Activated T-cell treated with anti-CD3 and anti-CD28 coated beads for 4 hours (primary cell): ENCODE measurements around the gene STPG2.

Experiments
- DNase-seq: peaks from one replicate; pipeline ENCODE4 v3.0.0-alpha.2; 2020

Gene STPG2

GRCh38 chr4:98092833-98093439 is 50.3 kb downstream of the STPG2 start:
- DNase-seq, result no peak

GRCh38 chr4:98081936-98082335 is 61.3 kb downstream of the STPG2 start:
- no peak for DNase-seq

GRCh38 chr4:98068495-98068894 is 74.8 kb downstream of the STPG2 start:
- no peak for DNase-seq

- no peak for DNase-seq
Measured at GRCh38 chr4:98055800-98056501, 87.3 kb downstream of the STPG2 start.

GRCh38 chr4:98046665-98047064 is 96.6 kb downstream of the STPG2 start:
- no peak for DNase-seq

GRCh38 chr4:98030059-98030458 is 113.2 kb downstream of the STPG2 start:
- DNase-seq, result no peak

DNA sequence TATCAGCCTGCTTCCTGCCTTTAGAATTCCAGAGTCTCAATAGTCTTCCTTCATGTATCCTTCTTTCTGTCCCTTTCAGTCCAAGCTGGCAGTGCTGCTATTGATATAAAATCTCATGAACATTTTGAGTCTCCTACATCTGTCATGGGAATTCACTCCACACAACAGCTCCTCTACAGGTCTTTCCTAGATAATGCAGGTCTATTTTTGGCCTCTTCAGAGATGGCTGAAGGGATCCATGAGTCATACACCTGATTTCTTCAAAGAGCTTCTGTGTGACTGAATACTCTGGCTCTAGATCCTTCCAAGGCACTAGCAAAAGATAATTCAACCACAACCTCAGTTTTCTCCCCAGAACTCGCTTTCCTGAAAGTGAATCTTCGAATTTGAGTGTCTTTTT is 115.4 kb downstream of the STPG2 start:
- DNase-seq, result no peak

DNA sequence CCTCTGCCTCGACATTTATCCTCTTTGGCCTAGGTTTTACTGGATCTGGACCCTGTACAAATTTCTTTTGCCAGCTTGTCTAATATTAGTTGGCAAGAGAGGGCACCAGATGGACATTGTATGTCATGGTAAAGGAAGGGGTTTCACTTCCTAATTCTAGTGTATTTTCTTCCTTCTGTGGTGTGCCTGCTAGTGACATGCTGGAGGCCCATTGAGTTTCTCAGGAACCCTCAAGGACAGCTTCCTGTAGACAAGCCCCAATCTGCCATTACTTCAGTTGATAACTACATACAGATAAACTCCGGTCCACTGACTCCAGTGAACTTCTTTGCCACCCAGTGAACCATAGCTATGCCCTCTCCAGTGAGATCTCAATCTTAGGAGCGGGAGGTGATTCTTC is 116.9 kb downstream of the STPG2 start:
- no peak for DNase-seq

- DNase-seq, result no peak
Measured at GRCh38 chr4:98006814-98007412, 136.4 kb downstream of the STPG2 start.

DNA sequence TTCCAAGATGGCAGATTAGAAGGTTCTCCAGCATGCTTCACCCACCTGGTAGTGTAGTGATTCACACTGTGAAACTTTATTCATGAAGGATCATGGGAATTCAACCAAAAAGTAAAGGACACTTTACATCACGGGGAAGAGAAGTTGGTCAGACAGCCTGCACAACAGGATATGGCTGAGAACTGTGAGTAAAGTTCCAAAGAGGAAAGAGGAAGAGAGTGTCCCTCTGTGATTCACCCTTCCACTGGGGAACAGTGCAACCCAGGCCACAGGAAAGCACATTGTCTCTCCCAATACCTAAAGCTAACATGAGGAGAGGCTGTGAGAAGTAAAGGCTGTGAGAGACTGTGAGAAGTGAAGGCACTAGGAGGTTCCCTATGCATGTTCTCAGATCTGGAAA is 137.2 kb downstream of the STPG2 start:
- DNase-seq, result no peak

GRCh38 chr4:98000940-98001339 is 142.3 kb downstream of the STPG2 start:
- DNase-seq, result no peak

DNA sequence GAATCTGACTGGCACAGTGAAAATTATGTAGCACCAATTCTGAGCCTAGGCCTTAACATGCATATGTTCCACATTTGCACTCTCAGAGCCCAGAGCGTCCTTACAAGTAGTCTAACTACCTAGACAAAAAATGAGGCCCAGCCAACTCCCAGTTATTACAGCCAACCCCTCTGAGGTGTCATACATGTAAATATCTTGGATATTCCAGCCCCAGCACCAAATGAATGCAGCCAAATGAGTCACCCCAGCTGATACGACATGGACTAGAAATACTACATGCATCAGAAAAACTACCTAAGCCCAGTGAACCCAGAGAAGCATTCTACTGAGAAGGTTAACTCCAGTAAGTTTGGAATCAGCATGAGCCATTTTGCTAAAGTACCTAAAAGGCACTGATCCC is 145.1 kb downstream of the STPG2 start:
- DNase-seq, result no peak

- DNase-seq, result no peak
Measured at GRCh38 chr4:97994765-97995465, 148.4 kb downstream of the STPG2 start.

DNA sequence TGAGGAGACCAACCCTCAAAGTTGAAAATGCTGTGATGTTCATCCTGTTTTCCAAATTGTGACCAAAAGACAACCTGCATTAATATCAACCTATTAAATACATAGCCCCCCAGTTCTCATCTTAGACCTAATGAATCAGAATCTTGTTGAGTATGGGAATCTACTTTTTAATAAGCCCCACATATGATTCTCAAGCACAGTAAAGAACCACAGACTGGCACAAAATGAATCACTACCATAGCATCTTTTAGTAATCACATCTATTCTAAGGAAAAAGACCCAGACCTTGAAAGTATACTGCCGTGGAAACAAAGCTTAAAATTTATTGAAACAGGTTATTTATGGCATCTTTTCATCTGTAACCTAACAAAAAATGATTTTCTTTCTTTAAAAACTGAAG is 152.9 kb downstream of the STPG2 start:
- no peak for DNase-seq

DNA sequence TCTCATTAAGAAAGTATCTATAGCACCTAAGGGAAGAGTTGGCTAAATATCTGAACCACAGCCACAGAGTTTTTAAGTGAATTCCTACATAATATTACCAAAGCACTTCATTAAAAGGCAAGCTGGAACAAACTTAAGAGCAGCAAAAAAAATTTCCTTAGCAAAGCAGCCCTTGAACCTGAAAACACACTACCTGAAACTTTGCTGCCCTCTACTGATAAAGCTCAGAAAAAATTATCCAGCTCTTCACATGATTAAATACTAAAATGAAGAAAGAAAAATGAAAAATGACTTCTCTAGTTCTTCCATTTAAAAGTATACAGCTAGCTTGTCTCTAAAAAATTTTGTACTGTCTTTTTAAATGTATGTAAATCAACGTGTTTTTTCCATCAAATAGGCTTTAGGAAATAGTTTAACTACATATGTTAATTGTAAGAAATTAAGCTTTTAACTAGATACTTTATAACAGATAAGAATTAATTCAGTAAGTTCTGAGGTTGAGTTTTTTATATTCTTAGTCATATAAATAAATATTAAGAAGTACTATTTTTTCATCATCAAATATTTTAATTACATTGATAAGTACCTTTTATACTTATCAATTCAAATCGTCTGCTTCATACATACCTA is 156.1 kb downstream of the STPG2 start:
- DNase-seq, result no peak

DNA sequence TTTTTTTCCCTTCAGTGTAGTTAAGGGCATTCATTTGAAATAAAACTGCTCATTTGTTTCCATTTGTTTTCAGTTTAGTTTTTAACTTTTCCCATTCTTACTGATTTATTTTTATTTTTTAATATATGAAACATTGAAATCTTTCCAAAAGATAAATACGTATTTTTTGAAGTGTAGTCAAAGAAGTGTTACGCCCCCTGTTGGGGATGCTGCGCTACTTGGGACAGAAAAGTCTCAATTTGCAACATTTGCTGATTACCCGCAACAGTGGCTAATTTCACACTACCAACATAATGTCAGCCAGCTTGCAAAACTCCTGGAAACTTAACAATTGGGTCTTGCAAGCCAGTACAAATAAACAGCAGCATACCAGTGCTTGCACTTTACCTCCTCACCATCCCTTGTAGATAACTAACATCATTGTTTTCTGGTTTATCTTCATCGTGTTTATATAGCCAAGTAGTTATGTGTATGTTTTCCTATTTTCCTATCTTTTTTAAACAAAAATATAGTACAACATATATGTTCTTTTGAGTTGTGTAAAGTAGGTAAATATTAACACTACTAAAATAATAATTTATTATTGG is 158.6 kb downstream of the STPG2 start:
- DNase-seq, result no peak

DNA sequence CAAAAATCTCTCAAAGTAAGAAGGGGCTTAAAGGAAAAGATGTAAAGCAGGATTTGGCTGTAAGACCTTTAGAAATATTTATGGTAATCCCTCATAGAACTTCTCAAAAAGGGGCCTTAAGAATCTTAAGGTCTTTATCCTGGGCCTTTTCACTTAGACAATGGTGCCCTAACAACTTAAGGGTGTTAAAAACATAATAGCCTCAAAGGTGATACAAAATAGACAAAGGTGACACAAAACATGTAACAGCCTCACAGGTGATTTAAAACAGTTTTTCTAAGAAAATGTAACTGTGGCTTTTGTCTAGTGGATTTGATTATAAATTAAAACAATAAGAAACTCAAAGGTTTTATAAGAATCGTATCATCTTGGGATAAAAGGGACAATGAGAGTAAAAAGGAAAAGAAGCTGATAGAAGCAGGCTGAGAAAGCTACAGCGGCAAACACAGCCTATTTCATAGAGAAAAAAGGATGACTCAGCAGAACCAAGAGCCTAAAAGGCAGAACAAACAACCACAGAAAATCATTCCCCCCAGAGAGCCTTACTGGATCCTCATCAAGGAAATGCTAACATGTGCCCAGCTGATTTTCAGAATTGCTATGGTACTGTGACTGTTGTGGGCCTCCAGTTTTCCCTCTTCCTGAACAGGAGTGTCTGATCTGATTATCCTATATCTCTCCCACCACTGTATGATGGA is 164.3 kb downstream of the STPG2 start:
- DNase-seq, result no peak

DNA sequence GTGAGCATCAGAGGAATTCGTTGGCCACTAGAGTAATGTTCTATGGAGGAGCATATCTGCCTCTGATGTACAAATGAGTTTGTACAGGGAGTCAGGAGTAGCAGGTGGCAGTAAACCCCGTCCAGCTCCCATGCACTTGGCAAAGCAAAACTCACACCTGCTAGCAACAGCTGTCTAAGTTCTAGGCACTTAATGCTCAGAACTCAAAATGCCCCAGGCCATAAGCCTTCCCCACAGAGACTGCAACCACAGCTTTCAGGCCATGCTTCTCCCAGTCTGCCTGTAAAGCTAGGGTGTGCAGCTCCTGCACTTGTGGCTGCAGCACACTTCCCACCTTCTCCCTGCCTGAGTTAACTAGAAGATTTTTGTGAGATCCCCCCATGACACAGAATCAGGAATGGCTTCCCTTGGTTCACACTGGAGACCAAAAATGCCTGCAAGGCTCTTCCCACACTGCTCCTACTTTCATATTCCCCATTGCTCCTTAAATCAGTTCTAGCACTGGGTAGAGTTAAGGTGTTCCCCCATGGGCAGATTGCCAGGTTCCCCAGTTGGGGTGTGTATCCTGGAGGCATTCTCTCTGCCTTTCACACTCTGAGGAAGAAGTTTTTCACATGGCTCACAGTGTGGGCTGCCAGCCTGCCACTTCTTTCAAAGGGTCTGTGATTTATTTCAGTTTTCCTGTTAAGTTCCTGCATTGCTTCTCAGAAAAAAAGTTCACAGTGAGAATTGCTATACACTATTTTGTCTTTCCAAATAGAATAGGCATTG is 189.9 kb downstream of the STPG2 start:
- no peak for DNase-seq

GRCh38 chr4:97952763-97953162 is 190.5 kb downstream of the STPG2 start:
- DNase-seq, result no peak

DNA sequence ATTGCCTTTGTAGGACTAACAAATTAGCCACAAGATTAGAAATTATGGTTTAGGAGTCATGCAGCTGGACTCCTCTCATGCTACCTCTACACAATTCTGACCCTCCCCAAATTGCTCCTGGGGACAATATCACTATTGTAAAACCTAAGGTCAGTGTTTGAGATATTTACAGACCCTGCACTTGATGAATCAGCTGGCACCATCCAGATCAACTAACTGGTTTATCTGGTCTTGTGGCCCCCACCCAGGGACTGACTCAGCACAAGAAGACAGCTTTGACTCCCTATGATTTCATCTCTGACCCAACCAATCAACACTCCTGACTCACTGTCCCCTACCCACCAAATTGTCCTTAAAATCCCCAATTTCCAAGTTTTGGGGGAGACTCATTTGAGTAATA is 192.4 kb downstream of the STPG2 start:
- no peak for DNase-seq

- DNase-seq, result no peak
Measured at GRCh38 chr4:97942951-97943350, 200.3 kb downstream of the STPG2 start.

DNA sequence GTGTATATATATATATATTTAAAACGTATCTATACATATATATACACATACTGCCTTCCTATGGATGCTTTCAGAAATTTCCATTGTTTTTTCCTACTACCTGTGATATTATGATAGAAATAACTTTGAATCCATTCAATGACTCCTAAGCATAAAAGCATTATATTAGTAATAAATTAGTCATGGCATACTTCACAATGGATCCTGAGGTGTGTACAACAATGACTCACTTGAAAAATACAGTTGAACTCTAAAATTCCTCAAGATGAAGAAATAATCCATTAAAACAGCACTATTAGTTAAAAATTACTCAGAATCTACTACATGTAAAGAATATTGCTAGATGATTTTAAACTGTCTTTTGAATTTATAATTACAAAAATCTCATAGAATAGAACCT is 201.1 kb downstream of the STPG2 start:
- no peak for DNase-seq
